ENCODE data around the gene FMNL1. TPM values are rescaled to one million over a fixed set of nuclear protein-coding genes. Genes with fewer than 3 reads are reported as not detected.

Gene FMNL1
- polyA plus RNA-seq, 2 of the 4 experiments (the other 2 are of a cell fraction), result 8.6 to 43.9 TPM

GRCh38 chr17:45284176-45285140, 62.8 kb downstream of the FMNL1 start (continued):
- TF ChIP-seq MAZ (IDR thresholded peaks at IDR 0.05; ENCODE audit: borderline replicate concordance, low read depth, low read length) (no peak), CBX2 (IDR thresholded peaks at IDR 0.05; ENCODE audit: borderline replicate concordance, low read depth) (no peak)

GRCh38 chr17:45286286-45286685, 64.6 kb downstream of the FMNL1 start:
- Histone ChIP-seq H3K4me3 (no peak overlapping the region), H3K4me2 (no peak overlapping the region), H3K4me1 (peaks cover 45% of the 10 kb centered on the region), H3K27ac (peak overlapping the region in 1 of 2 experiments; percentile 50; a peak in 2 of 6 replicates), H3K9me3 (no peaks in the 10 kb centered on the region)
- WGBS (ENCODE audit: missing lambda C conversion rate), result 89% methylated on average over 4 of the region's 5 CpGs
- ATAC-seq (no peak), DNase-seq (ENCODE audit: low read depth in 1 of 2, low spot score in 1 of 2) (no peak), FAIRE-seq (no peak)
- CTCF ChIA-PET, result interaction anchor here (0.6 to 34.8 kb wide), 14 partner anchors 7 to 187 kb away, joined by 3 to 1120 read pairs (median 6); partner anchors contain the start of genes ACBD4 and MAP3K14
- POLR2A ChIA-PET, result interaction anchor here (1.3 to 1.4 kb wide), 3 partner anchors 31 to 86 kb away, joined by 3 to 6 read pairs (median 3); partner anchors contain the start of gene MAP3K14
- TF ChIP-seq NFE2L2 (conservative IDR thresholded peaks at IDR 0.05; ENCODE audit: low read length) (no peak), USF2 (IDR thresholded peaks at IDR 0.05) (no peak), HOXB5 (CRISPR knock-in tag; IDR thresholded peaks at IDR 0.05) (no peak), EHMT2 (IDR thresholded peaks at IDR 0.05; ENCODE audit: low read depth) (no peak), ZSCAN20 (CRISPR knock-in tag; IDR thresholded peaks at IDR 0.05) (no peak), EP300 (IDR thresholded peaks at IDR 0.05) (no peak), PBX3 (IDR thresholded peaks at IDR 0.05) (no peak), FOXS1 (CRISPR knock-in tag; IDR thresholded peaks at IDR 0.05) (no peak), KDM1A (IDR thresholded peaks at IDR 0.05; ENCODE audit: low read depth) (no peak), NR3C1 (IDR thresholded peaks at IDR 0.05) (no peak), MAX (IDR thresholded peaks at IDR 0.05) (no peak)

GRCh38 chr17:45287526-45288500, 66.1 kb downstream of the FMNL1 start:
- FAIRE-seq, result no peak
- CTCF ChIA-PET, result interaction anchor here (0.6 to 34.8 kb wide), 13 partner anchors 12 to 300 kb away, joined by 3 to 1120 read pairs (median 5); partner anchors contain the start of genes ACBD4 and MAP3K14

More at GRCh38 chr17:45287526-45288500, 66.1 kb downstream of the FMNL1 start:
- ATAC-seq, result no peak
- TF ChIP-seq NPAS2 (CRISPR knock-in tag; IDR thresholded peaks at IDR 0.05; ENCODE audit: borderline replicate concordance), result no peak
- TF ChIP-seq TFCP2L1 (CRISPR knock-in tag; IDR thresholded peaks at IDR 0.05), result no peak
- no peak for TF ChIP-seq PHF8 (IDR thresholded peaks at IDR 0.05; ENCODE audit: borderline replicate concordance, low read depth)
- no peak for TF ChIP-seq ZNF302 (CRISPR knock-in tag; IDR thresholded peaks at IDR 0.05)
- no peak for TF ChIP-seq RARB (CRISPR knock-in tag; IDR thresholded peaks at IDR 0.05)
- TF ChIP-seq POLR2AphosphoS2 (conservative IDR thresholded peaks at IDR 0.05; ENCODE audit: low read length), result no peak
- no peak for TF ChIP-seq MAX (IDR thresholded peaks at IDR 0.05)
- TF ChIP-seq EP300 (IDR thresholded peaks at IDR 0.05), result no peak
- TF ChIP-seq PBX3 (IDR thresholded peaks at IDR 0.05), result no peak
- TF ChIP-seq FOSL2 (IDR thresholded peaks at IDR 0.05), result no peak
- no peak for TF ChIP-seq FOSL2 (CRISPR knock-in tag; IDR thresholded peaks at IDR 0.05)
- TF ChIP-seq RFX5 (IDR thresholded peaks at IDR 0.05), result no peak
- Histone ChIP-seq H3K4me3 (no peak overlapping the region), H3K9me3 (no peaks in the 10 kb centered on the region), H3K4me2 (no peak overlapping the region), H3K4me1 (peaks cover 59% of the 10 kb centered on the region), H3K27ac (peak overlapping the region in 1 of 2 experiments; percentile 92; a peak in 4 of 6 replicates)
- WGBS (ENCODE audit: missing lambda C conversion rate), result 75% methylated on average over 10 of the region's 10 CpGs
- POLR2A ChIA-PET, result interaction anchor here (0.9 to 1.3 kb wide), 3 partner anchors 25 to 62 kb away, joined by 3 to 6 read pairs (median 3); partner anchors contain the start of gene MAP3K14
- DNase-seq (ENCODE audit: low read depth in 1 of 2, low spot score in 1 of 2), result no peak
